NCI-H526 (cell line): Measurements from ENCODE around the gene GMNN.
A peak's percentile ranks its signal among the peaks of the same experiment; 100 is the strongest.
"Not testable (repeated sequence)": the region's sequence is repeated elsewhere in the genome, so short reads cannot be mapped to it uniquely, and the experiment has no call there.

ENCODE experiments used
- DNase-seq, 2 experiments: peaks; one replicate each; lab custom pipeline; 2025; lab: John Stamatoyannopoulos, UW

Gene GMNN

DNA sequence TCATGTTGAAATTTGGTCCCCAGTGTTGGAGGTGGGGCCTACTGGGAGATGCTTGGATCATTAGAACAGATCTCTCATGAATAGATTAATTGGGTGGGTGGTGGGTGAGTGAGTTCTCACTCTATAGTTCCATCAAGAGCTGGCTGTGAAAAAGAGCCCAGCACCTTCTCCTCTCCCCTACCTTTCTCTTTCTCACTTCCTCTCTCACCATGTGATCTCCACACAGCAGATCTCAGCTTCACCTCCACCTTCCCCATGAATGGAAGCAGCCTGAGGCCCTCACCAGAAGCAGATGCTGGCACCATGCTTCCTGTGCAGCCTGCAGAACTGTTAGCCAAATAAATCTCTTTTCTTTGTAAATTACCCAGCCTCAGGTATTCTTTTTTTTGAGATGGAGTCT lies 12.9 kb upstream of the GMNN start:
- no peak for DNase-seq

DNA sequence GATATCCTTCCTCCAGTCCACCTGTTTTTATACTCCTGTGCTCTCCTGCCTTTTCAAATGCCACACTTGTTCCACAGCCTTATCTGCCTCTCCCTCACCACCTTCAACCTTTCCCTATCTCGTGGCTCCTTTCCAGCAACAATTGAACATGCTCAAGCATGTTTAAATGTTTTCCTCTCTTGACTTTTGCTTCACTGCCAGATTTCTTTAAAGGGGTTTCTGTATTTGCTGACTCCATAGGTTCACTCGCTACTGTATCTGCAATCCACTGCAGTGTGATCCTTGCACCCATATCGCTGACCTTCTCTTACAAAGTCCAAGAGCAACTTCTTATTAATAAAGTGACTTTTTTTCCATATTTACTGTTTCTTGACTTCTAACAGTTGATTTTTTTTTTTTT lies 11.2 kb upstream of the GMNN start:
- DNase-seq: no peak

- DNase-seq: not testable (repeated sequence)
Measured at GRCh38 chr6:24764833-24765828, 9.6 kb upstream of the GMNN start.

DNA sequence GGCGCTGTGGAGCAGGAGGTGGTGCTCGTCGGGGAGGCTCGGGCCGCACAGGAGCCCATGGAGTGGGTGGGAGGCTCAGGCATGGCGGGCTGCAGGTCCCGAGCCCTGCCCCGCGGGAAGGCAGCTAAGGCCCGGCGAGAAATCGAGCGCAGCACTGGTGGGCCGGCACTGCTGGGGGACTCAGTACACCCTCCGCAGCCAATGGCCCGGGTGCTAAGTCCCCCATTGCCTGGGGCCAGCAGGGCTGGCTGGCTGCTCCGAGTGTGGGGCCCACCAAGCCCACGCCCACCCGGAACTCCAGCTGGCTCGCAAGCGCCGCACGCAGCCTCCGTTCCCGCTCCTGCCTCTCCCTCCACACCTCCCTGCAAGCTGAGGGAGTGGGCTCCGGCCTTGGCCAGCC lies 8.8 kb upstream of the GMNN start:
- not testable (repeated sequence) for DNase-seq

- peak; percentile 22 to 27 for DNase-seq
Measured at GRCh38 chr6:24766680-24767462, 7.9 kb upstream of the GMNN start.

GRCh38 chr6:24768361-24768760 lies 6.4 kb upstream of the GMNN start:
- no peak for DNase-seq

GRCh38 chr6:24775520-24776058 lies 852 bp downstream of the GMNN start:
- peak; percentile 22 to 28 for DNase-seq

DNA sequence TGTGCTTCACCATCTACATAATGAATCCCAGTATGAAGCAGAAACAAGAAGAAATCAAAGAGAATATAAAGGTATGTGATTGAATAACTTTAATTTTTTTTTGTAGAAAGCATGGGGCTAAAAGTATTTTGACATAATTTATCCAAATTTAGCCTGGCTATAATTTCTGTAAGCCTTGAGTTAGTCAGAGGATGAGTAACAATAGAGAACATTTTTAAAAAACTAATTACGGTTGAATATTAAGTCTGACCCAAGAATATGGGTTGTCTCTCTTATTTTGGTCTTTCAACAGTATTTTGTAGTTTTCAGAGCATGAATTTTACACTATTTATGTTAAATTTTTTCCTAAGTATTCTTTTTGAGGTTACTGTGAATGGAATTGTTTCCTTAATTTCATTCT lies 2.5 kb downstream of the GMNN start:
- DNase-seq: no peak

- DNase-seq: no peak
Measured at GRCh38 chr6:24778121-24778520, 3.4 kb downstream of the GMNN start.

GRCh38 chr6:24778878-24779277 lies 4.1 kb downstream of the GMNN start:
- DNase-seq: no peak

- DNase-seq: no peak
Measured at GRCh38 chr6:24779416-24780016, 4.8 kb downstream of the GMNN start.

GRCh38 chr6:24780206-24780605 lies 5.5 kb downstream of the GMNN start:
- no peak for DNase-seq

DNA sequence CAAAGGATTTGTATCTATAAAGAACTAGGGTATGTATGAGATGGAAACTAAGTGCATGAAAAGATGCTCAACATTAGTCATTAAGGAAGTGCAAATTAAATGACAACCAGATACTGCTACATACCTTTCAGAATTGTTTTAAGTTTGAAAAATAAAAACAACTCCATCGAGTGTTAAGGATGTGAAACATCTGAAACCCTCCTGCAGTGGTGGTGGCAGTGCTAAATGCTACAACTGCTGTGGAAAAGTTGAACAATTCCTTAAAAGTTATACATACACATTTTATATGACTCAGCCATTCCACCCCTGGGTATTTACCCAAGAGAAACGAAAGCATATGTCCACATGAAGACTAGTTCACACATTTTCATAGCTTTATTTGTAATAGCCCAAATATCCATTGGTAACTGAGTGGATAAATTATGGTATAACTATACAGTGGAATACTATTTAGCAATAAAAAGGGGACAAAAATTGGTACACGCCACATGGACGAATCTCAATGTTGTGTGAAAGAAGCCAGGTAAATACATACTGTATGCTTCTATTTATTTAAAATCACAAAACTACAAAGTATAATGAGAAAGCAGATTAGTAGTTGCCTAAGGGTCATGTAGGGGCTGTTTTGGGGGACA lies 13.4 kb downstream of the GMNN start:
- no peak for DNase-seq

DNA sequence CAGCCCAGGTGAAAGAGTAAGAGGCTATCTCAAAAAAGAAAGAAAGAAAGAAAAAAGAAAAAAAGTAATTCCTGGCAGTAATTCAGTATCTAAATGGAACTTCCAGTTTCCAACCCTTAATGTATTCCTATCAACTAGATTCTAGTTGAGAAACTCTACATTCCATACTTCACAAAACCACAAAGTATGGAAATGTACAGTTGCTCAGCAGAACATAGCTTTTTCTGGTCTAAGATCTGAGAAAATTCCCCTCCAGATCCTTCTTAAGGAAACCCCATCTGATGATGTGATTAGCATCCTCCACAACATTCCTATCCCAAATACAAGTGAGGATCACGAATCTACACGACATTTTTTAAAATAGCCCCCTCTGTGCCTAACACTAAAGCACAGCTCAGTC lies 20.4 kb downstream of the GMNN start:
- DNase-seq: no peak

- no peak for DNase-seq
Measured at GRCh38 chr6:24796616-24797290, 22.0 kb downstream of the GMNN start.

- no peak for DNase-seq
Measured at GRCh38 chr6:24797596-24798216, 23.0 kb downstream of the GMNN start.

- DNase-seq: no peak
Measured at GRCh38 chr6:24798740-24799540, 24.2 kb downstream of the GMNN start, which contains the start of gene ARMH2. Gene ARMH2 (minus strand): TSS chr6:24798917. CDS start chr6:24798857, 60 bp downstream.

DNA sequence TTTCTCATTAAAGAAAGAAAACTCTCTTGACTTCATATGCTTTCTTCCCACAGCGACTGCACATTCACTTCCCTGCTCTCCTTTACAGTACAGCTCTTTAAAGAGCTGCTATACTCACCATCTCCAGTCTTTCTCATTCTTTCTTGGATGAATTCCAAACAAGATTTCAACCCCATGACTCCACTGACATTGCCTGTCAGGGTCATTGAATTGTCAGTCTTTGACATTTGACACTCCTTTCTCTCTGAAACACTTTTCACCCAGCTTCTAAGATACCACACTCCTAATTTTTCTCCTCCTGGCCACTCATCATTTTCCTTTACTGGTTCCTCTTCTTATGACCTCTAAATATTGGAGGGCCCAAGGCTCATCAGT lies 24.8 kb downstream of the GMNN start:
- no peak for DNase-seq

- DNase-seq: no peak
Measured at GRCh38 chr6:24802271-24803059, 27.7 kb downstream of the GMNN start.
